Measurements from ENCODE around the gene PRKCZ.
A peak's percentile ranks its signal among the peaks of the same experiment; 100 is the strongest.

Gene PRKCZ

DNA sequence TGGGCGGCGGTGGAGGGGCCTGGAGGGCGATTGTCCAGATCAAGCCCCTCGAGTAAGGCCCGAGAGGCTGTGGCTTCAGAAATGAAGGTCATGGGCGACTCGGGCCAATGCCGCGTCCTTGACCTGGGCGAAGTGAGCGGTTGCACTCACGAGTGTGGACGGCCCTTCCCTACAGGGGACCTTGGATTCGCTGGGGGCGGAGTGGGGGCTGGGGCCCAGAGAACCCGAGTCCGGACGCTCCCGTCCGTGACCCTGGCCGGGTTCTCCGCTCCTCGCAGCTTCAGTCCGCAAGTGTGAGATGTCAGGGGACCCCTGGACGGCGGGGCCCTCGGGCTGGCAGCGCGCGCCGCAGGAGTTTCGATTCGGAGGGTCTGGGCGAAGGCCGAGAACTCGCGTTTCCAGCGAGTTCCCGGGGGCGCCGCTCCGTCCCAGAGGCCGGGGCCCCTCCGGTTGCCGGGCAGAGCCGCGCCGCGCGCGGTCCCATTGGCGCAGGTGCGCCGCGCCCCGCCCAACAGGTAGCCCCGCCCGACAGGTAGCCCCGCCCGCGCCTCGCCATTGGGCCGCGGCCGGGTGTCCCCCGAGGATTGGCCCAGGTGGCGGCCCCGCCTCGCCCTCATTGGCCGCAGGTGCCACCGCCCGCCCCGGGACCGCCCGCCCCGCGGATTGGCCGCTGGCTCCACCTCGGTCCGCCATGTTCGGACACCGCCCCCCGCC, at the start of gene PRKCZ:
TSS of gene PRKCZ (plus strand) at position 694 of the 714 bp plus-strand sequence. CDS start 220 bp downstream, outside the sequence.
- no peak for TF ChIP-seq ZNF274 (IDR thresholded peaks at IDR 0.05; ENCODE audit: low read depth, low read length)
- H3K4me3 ChIP-seq (ENCODE audit: low read length): peak within 1 kb of the TSS; percentile 32

DNA sequence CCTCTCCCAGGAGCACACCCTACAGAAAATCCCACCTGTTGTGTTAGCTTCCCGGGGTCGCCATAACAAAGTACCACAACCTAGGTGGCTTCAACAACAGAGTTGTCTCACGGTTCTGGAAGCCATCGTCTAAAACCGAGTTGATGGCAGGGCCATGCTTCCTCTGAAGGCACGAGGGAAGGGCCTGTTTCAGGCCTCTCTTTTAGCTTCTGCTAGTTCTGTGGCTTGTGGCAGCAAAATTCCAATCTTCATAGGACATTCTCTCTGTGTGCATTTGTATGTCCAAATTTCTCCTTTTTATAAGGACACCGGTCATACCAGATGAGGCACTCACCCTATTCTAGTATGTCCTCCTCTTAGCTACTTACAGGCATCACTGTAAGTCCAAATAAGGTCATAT, 49.8 kb upstream of the PRKCZ start:
- TF ChIP-seq ZNF274 (IDR thresholded peaks at IDR 0.05; ENCODE audit: low read depth, low read length): no peak
- no peak overlapping the region for H3K4me3 ChIP-seq (ENCODE audit: low read length)

DNA sequence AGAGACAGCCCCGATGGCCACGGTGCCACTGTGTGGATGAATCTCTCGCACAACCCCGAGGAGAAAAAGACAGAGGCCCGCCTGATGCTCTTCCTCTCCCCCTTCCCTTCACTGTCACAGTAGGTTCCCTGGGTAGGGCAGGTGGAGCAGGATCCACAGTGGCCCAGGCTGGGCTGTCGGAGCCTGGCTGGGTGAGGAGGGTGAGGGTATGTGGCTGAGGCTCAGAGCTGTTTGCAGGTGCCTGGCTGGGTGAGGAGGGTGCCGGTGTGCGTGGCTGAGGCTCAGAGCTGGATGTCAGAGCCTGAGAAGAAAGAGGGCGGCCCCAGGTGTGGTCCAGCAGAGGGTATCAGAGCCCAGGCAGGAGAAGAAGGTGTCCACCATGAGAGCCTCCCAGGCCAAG, 49.4 kb upstream of the PRKCZ start:
- TF ChIP-seq ZNF274 (IDR thresholded peaks at IDR 0.05; ENCODE audit: low read depth, low read length): no peak
- H3K4me3 ChIP-seq (ENCODE audit: low read length): no peak overlapping the region

DNA sequence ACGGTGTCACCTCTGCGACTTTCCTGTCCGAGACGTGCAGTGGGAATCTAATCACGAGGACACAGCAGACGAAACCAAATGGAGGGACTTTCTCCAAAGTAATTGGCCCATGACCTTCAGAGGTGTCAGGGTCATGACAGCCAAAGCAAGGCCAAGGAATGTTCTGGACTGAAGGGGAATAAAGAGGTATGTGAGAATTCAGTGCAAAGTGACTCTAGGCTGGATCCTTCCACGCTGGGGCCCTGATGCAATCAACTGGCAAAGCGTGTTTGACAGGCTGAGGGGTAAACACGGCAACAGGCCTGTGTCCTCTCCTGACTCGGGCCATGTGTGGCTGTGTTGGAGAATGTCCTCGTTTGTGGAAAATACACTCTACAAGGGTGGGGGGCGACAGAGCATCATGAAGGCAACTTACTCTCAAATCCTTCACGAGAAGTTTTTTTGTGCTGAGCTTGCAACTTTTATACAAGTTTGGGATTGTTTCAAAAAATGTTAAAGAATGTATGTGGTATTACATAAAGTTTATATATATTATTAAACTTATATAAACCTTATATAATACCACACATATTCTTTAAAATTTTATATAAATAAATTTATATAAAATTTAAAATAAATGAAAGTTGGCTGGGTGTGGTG, 48.3 kb upstream of the PRKCZ start:
- H3K4me3 ChIP-seq (ENCODE audit: low read length): no peak overlapping the region
- no peak for TF ChIP-seq ZNF274 (IDR thresholded peaks at IDR 0.05; ENCODE audit: low read depth, low read length)

DNA sequence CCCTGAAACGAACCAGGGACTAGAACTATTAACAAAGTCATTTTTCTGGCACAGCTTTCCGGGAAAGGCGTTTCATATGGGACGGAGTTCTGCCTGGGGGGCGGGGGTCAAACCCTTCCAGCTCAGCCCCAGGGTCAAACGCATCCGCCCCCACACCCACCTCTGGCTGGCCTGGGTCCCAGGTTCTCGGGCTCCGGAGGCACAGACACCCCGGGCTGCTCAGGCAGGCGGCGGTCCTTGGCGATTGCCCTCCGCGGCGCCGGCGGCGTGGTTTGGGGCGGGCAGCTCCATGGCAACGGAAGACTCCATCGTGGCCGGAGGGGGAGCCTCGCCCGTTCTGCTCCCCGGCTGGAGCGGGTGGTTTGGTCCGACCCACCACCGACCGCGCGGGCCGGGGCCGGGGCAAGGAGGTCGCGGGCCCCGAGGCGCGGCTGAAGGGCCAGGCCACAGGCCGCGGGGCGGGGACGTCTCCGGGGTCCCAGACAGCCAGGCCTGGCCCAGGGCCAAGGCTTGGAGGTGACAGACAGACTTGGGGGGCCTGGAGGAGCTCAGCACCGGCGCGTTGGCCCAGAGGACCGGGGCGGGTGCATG, 46.6 kb upstream of the PRKCZ start, which contains the start of gene CFAP74:
TSS of gene CFAP74 (minus strand) at position 246 of the 591 bp plus-strand sequence. CDS start 12,830 bp downstream, outside the sequence.
- no peak for TF ChIP-seq ZNF274 (IDR thresholded peaks at IDR 0.05; ENCODE audit: low read depth, low read length)
- H3K4me3 ChIP-seq (ENCODE audit: low read length): no peak within 1 kb of the TSS

DNA sequence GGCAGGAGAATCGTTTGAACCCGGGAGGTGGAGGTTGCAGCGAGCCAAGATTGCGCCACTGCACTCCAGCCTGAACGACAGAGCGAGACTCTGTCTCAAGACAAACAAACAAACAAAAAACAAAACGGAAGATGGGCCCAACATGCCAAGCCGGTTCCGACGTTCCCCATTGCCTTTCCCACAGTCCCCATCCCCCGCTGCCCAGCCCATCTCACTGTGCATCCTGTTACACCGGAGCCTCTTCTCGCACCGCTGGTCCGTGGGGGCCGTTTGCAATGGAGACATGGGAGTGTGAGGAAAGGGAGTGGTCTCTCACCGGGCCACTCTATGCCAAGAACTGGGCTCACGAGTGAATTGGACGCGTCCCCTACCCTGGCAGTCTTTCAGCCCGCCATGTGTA, 45.4 kb upstream of the PRKCZ start:
- TF ChIP-seq ZNF274 (IDR thresholded peaks at IDR 0.05; ENCODE audit: low read depth, low read length): no peak
- no peak overlapping the region for H3K4me3 ChIP-seq (ENCODE audit: low read length)

DNA sequence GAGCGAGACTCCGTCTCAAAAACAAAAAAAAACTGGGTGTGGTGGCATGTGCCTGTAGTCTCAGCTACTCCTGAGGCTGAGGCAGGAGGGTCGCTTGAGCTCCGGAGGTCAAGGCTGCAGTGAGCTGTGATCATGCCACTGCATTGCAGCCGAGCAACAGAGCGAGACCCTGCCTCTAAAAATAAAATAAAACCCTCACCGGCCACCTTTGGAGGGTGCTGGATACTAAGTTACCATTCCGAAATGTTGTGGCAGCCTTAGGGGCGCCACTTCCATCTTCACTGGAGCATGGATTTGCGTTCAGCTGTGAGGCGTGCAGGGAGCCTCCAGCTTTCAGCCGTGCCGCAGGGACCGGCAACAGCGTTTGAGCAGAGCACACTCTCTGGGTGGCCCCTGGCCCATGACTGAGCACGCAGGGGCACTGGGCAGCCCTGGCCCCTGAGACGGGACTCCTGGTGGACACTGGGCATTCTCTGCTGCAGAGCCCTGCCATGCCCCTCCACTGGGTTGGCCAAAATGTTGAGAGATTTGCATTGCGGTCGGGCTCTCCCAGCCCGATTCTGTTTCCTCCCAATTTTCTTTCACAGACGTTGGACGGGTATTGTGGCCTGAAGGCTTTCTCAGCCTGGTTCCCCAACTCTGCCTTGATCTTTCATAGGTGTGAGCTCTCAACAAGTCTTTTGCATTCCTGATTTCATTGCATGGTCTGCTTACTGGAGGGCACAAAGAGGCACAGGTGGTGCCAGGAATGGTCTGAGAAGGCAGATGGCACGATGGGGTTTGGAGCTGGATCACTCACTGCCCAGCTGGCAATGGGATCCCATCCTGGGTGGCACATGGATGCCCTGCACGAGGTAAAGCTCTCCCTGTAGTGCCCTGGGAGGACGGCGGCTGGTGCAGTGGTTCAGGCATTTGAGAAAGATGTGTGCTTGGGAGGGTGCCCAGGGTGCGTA, 40.8 kb upstream of the PRKCZ start:
- H3K4me3 ChIP-seq (ENCODE audit: low read length): no peak overlapping the region
- no peak for TF ChIP-seq ZNF274 (IDR thresholded peaks at IDR 0.05; ENCODE audit: low read depth, low read length)

DNA sequence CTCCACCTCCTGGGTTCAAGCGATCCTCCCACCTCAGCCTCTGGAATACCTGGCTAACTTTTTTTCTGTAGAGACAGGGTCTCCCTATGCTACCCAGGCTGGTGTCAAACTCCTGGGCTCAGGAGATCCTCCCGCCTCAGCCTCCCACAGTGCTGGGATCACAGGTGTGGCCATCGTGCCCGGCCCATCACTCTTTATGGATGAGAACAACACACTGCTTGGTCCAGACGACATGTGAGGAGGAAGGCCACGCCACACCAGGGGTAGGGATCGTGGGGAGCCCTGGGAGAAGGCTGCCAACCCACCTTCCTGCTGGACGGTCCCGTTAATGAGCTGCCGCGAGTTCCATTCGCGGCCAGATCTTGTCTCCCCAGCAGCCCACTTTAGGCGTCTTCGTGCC, 36.0 kb upstream of the PRKCZ start:
- no peak for TF ChIP-seq ZNF274 (IDR thresholded peaks at IDR 0.05; ENCODE audit: low read depth, low read length)
- H3K4me3 ChIP-seq (ENCODE audit: low read length): no peak overlapping the region

DNA sequence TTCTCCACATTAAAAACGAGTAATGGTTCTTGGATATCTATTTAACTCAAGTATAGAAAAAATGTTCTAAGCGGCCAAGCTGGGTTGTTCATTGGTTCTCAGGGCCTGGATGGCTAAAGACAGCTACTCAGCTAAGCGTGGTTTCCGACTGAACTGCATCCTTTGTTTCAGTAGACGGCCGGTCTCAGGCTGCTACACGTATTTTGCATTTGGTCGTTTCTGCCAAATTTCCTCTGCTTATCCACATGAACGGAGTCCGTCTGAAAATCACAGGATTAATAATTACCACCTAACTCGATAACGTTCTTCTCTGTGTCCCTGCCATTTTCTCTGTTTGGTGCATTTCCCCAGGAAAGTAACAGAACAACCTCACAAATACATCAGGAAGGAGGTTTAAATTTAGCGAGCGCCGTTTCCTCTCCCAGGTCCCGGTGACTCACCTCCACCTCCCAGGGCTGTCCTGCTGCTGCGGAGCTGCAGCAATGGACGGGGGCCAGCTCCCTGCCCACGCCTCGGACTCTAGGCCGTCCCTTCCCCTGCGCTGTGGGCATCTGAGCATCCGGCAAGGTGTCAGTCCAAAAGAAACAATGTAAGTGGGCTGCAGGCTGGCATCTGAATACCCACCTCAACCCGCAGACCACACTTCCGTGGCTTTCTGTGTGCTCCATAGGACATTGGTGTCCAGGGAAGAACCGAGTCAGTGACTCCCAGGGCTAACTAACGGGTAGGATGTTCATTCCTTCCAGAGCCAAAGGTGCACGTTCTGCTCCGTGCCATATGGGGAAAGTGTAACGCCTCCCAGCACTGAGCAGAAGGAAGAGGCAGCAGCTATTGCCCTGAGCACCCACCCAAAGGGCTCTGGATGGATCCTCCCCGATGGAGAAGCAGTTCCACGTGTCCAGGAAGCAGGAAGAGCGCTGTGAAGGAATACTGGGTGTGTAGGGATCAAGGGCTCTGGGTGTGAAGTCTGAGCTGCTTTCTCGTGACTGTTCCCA, 35.2 kb upstream of the PRKCZ start:
- TF ChIP-seq ZNF274 (IDR thresholded peaks at IDR 0.05; ENCODE audit: low read depth, low read length): no peak
- no peak overlapping the region for H3K4me3 ChIP-seq (ENCODE audit: low read length)

DNA sequence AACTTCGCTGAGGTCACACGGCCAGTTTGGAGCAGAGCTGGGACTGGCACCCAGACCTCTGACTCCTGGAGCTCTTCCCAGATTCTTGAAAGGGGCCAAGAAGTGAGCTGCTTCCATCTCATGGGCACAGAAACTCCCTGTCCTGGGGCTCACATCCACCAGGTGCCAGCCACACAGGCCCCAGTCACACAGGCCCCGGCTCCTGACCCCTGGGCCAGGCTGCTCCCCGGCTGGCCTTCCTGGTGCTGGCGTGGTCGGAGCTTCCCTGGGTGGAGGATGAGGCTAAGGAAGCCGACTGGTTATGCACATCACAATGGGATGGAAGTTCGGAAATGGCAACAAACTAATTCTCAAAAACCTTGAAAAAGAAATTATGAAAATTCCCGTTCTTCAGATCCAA, 34.1 kb upstream of the PRKCZ start:
- TF ChIP-seq ZNF274 (IDR thresholded peaks at IDR 0.05; ENCODE audit: low read depth, low read length): no peak
- no peak overlapping the region for H3K4me3 ChIP-seq (ENCODE audit: low read length)

DNA sequence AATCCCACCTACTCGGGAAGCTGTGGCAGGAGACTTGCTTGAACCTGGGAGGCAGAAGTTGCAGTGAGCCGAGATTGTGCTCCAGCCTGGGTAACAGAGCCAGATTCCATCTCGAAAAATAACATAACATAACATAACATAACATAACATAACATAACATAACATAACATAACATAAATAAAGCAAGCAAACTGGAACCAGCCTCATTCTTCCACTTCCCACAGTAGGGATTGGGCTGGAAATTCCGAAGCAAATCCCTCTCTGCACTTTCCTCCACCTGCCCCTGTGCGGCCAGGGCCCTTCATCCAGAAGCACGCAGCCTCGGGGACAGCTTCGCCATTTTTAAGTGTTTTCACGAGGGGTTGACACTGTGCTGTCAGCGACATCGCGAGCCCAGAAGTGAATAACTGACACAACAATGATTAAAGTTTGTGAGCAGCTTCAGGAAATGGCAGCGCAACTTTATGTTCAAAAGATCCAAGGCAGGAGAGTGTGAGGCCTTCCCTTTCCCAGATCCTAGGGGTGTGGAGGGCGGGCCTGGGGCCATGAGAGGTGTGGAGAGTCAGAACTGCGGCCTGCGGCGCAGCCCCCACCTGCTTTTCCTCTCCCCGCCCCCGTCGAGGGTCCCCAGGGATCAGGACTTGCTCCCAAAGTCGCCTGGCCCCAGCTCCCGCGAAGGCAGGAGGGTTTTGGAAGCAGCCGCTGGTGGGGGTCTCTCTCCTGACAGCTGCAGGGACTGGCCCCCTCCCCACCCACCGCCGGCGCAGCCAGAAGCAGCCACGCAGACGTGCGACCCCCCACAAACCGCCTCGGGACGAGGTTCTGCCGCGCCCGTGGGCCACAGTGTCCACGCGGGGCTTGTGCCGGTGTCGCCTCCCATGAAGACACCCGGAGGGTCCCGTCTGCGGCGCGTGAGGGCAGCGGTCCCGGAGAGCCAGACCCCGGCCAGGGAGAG, 31.7 kb upstream of the PRKCZ start:
- no peak for TF ChIP-seq ZNF274 (IDR thresholded peaks at IDR 0.05; ENCODE audit: low read depth, low read length)
- H3K4me3 ChIP-seq (ENCODE audit: low read length): no peak overlapping the region

DNA sequence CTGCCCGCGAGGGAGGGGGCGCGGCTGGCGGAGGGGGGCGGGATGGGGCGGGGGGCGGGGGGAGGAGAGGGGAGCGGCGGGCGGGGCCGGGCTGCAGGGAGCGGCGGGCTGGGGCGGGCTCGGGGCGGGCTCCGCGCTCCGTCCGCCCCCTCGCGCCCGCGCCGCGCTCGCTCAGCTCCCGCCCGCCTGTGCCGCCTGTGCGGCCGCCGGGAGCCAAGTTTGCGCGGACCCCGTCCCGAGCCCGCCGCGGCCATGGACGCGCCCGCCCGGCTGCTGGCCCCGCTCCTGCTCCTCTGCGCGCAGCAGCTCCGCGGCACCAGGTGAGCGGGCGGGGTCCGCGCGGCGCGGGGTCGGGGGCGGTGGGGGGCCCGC, 31.1 kb upstream of the PRKCZ start, which contains the start of gene GABRD:
TSS of gene GABRD (plus strand) at position 174 of the 372 bp plus-strand sequence. CDS start at position 253, 79 bp downstream.
- TF ChIP-seq ZNF274 (IDR thresholded peaks at IDR 0.05; ENCODE audit: low read depth, low read length): no peak
- H3K4me3 ChIP-seq (ENCODE audit: low read length): no peak within 1 kb of the TSS

All from GM08714 (cell line).